ENCODE results near the gene SOX6. TPM values are rescaled to one million over a fixed set of nuclear protein-coding genes. Genes with fewer than 3 reads are reported as not detected.

The SOX6 gene
- total and polyA plus RNA-seq, 2 donors (not counting 1 experiment from before 2014, with no cell fraction given): 3.0 to 5.1 TPM

- no peaks in the 10 kb centered on the region for H3K79me2 ChIP-seq (ENCODE audit: control insufficient read depth, insufficient read depth, low read length)
- no peaks in the 10 kb centered on the region for H3K4me1 ChIP-seq (ENCODE audit: control insufficient read depth, extremely low read depth, insufficient read depth, low read length)
Measured at GRCh38 chr11:16403448-16403803, 47.1 kb upstream of the SOX6 start.

DNA sequence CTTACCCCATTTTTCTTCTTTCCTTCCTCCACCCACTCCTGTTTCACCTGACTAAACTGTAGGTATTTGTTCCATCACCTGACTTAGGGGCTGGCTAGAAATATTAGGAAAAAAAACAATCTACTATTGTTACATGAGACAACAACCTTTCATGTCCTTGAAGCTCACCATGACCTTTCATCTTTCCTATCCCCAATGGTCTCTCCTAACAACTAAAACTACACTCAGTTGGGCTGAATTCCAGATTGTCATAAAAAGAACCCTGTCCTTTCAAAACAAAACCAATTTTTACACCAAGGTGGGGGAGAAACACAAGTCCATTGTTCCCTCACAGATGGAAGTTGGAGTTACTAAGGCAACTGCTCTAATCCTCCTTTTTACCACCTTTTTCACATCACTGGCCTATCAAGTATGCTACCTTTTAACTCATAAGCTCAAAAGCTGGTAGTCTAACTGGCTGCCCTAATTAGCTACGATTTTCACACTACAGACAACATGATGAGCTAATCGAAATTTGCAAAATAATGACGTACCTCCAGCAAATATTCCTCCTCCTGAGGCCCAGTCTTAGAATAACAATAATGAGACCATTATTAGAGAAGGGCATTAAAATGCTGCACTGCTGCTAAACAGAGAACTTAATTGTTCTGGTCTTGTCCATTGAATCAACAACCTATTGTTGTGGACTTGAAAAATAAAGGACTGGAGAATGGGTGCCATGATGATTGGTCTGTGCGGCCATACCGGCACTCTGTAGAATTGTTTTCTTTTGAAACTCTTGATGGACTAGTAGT, 46.5 kb upstream of the SOX6 start:
- peak in 1 of 2 donors; percentile 5 for DNase-seq (ENCODE audit: low read depth in 2 of 2)
- no peak overlapping the region for H3K4me3 ChIP-seq (replicated peaks in 1 of 4; ENCODE audit: control extremely low read depth in 1 of 4, insufficient read depth in 1 of 4, low read depth in 3 of 4, low read length in 4 of 4)
- TF ChIP-seq, protein P1, sequence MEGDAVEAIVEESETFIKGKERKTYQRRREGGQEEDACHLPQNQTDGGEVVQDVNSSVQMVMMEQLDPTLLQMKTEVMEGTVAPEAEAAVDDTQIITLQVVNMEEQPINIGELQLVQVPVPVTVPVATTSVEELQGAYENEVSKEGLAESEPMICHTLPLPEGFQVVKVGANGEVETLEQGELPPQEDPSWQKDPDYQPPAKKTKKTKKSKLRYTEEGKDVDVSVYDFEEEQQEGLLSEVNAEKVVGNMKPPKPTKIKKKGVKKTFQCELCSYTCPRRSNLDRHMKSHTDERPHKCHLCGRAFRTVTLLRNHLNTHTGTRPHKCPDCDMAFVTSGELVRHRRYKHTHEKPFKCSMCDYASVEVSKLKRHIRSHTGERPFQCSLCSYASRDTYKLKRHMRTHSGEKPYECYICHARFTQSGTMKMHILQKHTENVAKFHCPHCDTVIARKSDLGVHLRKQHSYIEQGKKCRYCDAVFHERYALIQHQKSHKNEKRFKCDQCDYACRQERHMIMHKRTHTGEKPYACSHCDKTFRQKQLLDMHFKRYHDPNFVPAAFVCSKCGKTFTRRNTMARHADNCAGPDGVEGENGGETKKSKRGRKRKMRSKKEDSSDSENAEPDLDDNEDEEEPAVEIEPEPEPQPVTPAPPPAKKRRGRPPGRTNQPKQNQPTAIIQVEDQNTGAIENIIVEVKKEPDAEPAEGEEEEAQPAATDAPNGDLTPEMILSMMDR (conservative IDR thresholded peaks at IDR 0.05 in 1 of 2, IDR thresholded peaks at IDR 0.05 in 1 of 2; ENCODE audit: low read depth in 1 of 2, low read length in 2 of 2): no peak
- TF ChIP-seq EZH2 (IDR thresholded peaks at IDR 0.05; ENCODE audit: low read length, missing control alignments): no peak

More at GRCh38 chr11:16403448-16403803, 47.1 kb upstream of the SOX6 start:
- Histone ChIP-seq H4K20me1 (ENCODE audit: control insufficient read depth, extremely low read depth, insufficient read depth, low read length) (no peaks in the 10 kb centered on the region), H3K36me3 (ENCODE audit: control insufficient read depth, insufficient read depth, low read length) (no peaks in the 10 kb centered on the region), H3K27me3 (ENCODE audit: control insufficient read depth, insufficient read depth, low read length) (no peaks in the 10 kb centered on the region), H2AFZ (ENCODE audit: low read length) (no peak overlapping the region), H3K9ac (ENCODE audit: insufficient read depth, low read length) (no peak overlapping the region), H3K4me3 (replicated peaks in 1 of 4; ENCODE audit: control extremely low read depth in 1 of 4, insufficient read depth in 1 of 4, low read depth in 3 of 4, low read length in 4 of 4) (no peak overlapping the region), H3K27ac (ENCODE audit: insufficient read depth, low read length) (no peak overlapping the region), H3K4me2 (ENCODE audit: extremely low read depth, insufficient read depth, low read length) (no peak overlapping the region), H3K9me3 (ENCODE audit: control insufficient read depth, insufficient read depth, low read depth, low read length) (no peaks in the 10 kb centered on the region)
- DNase-seq (ENCODE audit: low read depth in 2 of 2): no peak
- TF ChIP-seq EZH2 (IDR thresholded peaks at IDR 0.05; ENCODE audit: low read length, missing control alignments): no peak
- TF ChIP-seq, protein P1 (conservative IDR thresholded peaks at IDR 0.05 in 1 of 2, IDR thresholded peaks at IDR 0.05 in 1 of 2; ENCODE audit: low read depth in 1 of 2, low read length in 2 of 2): no peak

GRCh38 chr11:16397390-16397789, 41.0 kb upstream of the SOX6 start:
- Histone ChIP-seq H3K4me2 (ENCODE audit: extremely low read depth, insufficient read depth, low read length) (no peak overlapping the region), H3K27me3 (ENCODE audit: control insufficient read depth, insufficient read depth, low read length) (no peaks in the 10 kb centered on the region), H3K4me1 (ENCODE audit: control insufficient read depth, extremely low read depth, insufficient read depth, low read length) (no peaks in the 10 kb centered on the region), H3K36me3 (ENCODE audit: control insufficient read depth, insufficient read depth, low read length) (no peaks in the 10 kb centered on the region), H3K9me3 (ENCODE audit: control insufficient read depth, insufficient read depth, low read depth, low read length) (no peaks in the 10 kb centered on the region), H3K27ac (ENCODE audit: insufficient read depth, low read length) (no peak overlapping the region), H3K4me3 (replicated peaks in 1 of 4; ENCODE audit: control extremely low read depth in 1 of 4, insufficient read depth in 1 of 4, low read depth in 3 of 4, low read length in 4 of 4) (no peak overlapping the region), H3K79me2 (ENCODE audit: control insufficient read depth, insufficient read depth, low read length) (no peaks in the 10 kb centered on the region), H3K9ac (ENCODE audit: insufficient read depth, low read length) (no peak overlapping the region), H4K20me1 (ENCODE audit: control insufficient read depth, extremely low read depth, insufficient read depth, low read length) (no peaks in the 10 kb centered on the region), H2AFZ (ENCODE audit: low read length) (no peak overlapping the region)
- TF ChIP-seq, protein P1 (conservative IDR thresholded peaks at IDR 0.05 in 1 of 2, IDR thresholded peaks at IDR 0.05 in 1 of 2; ENCODE audit: low read depth in 1 of 2, low read length in 2 of 2): no peak
- TF ChIP-seq EZH2 (IDR thresholded peaks at IDR 0.05; ENCODE audit: low read length, missing control alignments): no peak
- DNase-seq (ENCODE audit: low read depth in 2 of 2): no peak

More for the DNA sequence above, 46.5 kb upstream of the SOX6 start:
- Histone ChIP-seq H2AFZ (ENCODE audit: low read length) (no peak overlapping the region), H3K27ac (ENCODE audit: insufficient read depth, low read length) (no peak overlapping the region), H3K79me2 (ENCODE audit: control insufficient read depth, insufficient read depth, low read length) (no peaks in the 10 kb centered on the region), H3K9me3 (ENCODE audit: control insufficient read depth, insufficient read depth, low read depth, low read length) (no peaks in the 10 kb centered on the region), H3K4me1 (ENCODE audit: control insufficient read depth, extremely low read depth, insufficient read depth, low read length) (no peaks in the 10 kb centered on the region), H3K9ac (ENCODE audit: insufficient read depth, low read length) (no peak overlapping the region), H4K20me1 (ENCODE audit: control insufficient read depth, extremely low read depth, insufficient read depth, low read length) (no peaks in the 10 kb centered on the region), H3K36me3 (ENCODE audit: control insufficient read depth, insufficient read depth, low read length) (no peaks in the 10 kb centered on the region), H3K4me2 (ENCODE audit: extremely low read depth, insufficient read depth, low read length) (no peak overlapping the region), H3K27me3 (ENCODE audit: control insufficient read depth, insufficient read depth, low read length) (no peaks in the 10 kb centered on the region)

Measured in fibroblast of lung (primary cell).